Activated T-cell treated with anti-CD3 and anti-CD28 coated beads for 24 hours (primary cell): ENCODE measurements around the gene ZNF710.

Experiments used
- DNase-seq: peaks from one replicate; pipeline ENCODE4 v3.0.0-alpha.2; 2020; ENCODE audit warnings: low read depth

Gene ZNF710

DNA sequence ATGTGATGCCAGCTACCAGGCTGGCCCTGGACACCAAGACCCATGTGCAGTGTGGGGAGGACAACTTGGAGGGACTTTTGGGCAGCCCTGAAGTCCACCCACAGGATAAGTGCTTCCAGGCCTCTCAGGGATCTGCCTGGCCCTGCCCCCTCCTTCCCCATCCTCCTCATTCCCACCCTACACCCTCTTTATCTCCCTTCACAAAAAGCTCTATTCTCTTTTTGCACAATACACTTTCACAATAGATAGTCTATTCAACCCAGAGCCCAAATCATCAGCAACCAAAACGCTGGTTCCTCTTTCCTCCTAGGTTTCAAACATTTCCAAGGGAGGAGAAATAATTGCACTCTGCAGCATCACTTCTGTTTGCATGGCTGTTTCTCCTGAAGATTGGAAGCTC lies 7.8 kb upstream of the ZNF710 start:
- no peak for DNase-seq

DNA sequence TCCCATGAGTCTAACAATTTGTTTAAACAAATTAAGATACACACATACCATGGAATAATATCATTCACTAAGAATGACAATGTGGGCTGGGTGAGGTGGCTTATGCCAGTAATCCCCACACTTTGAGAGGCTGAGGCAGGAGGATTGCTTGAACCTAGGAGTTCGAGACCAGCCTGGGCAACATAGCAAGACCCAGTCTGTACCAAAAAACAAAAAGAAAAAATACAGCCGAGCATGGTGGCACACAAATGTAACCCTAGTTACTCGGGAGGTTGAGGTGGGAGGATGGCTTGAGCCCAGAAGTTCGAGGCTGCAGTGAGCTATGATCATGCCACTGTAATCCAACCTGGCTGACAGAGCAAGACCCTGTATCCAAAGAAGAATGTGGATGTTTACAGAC lies 4.0 kb upstream of the ZNF710 start:
- no peak for DNase-seq

DNA sequence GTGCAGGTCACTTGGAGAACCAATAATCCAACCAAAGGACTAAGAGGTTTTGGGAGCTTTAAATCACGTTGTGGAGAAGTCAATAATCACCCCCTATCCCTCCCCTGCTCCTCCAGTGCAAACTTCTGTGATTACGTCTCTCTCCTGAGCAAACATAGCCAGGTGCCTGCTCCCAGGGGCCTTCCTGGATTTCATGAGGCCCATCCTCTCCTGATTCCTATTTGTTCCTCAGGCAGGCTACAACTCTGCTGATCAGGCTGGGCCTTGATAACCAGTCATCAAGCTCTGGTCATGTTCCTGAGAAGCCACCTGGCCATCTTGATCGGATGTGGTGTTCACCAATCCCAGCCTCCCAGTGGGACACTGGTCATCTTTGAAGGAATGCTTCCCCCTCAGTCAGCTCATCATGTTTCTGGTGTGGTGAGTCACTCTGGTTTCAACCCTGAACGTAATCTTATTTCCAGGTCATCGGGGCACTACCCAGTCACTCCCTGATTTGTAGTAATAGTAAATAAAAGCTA lies 2.9 kb upstream of the ZNF710 start:
- no peak for DNase-seq

DNA sequence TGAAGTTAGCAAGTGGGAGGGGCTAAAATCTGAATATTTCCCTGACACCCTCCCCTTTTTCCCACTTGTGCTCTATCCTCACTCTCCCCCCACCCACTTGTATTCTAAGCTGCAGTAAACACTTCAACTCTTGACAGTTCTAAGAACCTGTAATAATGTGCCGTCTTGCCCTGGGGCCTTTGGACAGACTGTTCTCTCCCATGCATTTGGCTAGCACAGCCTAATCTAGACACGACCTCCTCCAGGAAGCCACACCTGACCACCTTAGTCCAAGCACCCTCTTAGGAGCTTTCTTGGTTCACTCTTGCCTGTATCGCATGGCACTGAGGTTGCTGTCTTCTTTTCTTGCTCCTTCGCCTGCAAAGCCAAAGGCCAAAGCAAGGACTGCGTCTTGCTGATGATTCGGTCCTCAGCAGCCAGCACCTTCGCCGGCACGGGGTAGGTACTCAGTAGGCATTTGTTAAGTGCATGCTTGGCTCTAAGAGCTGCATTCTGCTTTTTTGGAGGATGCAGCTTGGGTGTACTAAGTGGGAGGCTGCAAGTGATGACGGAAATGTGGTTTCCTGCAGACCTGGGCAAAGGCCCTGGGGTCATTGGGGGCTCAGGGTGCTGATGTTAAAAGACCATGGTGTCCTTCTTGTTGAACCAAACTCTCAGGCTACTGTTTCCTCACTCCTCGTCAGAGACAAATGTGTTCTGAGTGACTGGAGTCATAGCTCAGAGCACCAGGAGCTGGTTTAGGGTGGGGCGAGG lies 2.0 kb upstream of the ZNF710 start:
- no peak for DNase-seq

DNA sequence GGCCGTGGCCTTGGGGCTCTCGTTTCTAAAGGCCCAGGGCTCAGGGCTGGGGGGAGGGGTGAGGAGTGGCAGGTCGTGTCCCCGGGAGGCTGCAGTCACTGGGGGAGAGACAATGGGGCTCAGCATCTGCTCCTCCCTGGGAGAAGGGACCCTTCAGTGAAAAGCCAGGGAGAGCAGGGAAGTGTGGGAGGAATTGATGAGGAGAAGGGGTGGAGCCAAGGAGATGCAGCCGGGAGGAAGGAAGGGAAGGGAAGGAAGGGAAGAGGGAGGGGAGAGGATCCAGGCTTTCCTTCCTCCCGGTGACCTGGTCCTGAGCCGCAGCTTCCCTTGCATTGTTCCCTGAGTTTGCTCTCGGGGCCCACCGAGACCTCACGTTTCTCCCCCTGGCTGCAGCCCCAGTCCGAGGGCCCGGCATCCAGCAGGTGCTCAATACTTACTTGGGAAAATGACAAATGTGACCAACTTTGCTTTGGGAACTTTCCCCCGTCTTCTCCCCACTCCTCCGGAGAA lies 1.4 kb upstream of the ZNF710 start:
- DNase-seq = no peak

DNA sequence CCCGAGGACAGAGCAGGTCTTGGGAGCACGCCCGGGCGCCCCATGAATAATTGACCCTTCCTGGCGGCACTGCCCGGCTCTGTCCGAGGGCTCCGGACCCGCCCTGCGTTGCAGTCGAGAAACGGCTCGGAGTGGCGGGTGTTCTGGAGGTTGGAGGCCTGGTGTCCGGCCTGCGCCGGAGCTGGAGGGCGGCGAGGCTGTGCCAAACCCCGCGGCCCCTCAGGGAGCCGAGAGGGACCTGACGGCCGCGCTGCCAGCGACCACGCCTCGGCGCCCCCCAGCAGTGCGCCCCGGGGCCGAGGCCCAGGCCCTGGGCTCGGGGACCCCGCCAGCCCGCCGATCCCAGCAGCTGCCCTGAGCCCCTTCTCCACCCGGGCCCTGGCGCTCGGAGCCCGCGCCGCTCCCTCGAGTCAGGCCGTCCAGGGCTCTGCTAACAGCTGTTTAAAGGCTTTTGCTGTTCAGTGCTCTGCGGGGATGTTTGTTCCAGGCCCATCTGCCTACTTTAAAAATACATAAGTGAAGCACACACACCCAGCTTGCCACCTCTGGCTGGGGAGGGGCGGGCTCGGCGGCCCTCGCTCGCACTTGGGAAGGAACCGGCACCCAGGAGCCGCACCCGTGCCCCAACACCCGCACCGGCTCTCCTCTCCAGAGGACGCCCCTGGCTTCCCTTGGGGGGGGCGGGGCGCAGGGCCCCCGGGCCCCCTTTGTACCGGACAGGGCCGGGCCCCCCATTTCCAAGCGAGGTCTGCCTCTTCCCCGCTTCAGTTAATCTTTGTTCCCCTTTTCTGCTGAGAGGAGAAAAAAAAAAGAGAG lies 730 bp upstream of the ZNF710 start:
- no peak for DNase-seq

DNA sequence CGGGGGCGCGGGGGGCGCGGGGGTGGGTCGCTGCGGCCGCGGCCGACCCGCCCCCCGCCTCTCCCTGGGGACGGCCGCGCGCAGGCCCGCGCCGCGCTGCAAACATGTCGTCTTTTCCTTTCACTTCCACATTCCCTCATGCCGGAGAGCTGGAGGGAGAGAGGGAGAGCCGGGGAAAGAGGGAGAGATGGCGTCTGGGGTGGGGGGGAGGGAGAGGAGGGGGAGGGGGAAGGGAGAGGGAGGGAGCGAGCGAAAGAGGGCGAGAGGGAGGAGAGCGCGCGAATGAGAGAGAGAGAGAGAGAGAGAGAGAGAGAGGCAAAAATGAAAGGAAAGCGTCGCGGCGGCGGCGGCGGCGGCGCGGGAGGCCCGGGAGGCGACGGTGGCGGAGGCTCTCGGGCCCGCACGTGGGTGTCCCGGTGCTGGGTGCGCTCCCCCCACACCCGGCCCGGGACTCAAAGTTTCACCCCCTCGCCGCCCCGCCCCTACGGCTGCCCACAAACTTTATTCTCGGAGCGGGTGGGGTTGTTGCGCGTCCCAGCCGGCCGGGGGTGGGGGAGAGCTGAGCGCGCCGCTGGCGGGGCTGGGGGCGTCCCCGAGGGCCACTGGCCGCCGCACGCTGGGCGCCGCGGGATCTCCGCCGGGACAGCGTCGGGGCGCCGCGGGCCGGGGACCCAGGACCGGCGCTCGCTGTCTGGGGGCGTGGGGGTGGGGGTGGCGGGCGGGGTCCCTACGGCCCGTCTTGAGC lies 731 bp downstream of the ZNF710 start:
- DNase-seq = peak; percentile 43

DNA sequence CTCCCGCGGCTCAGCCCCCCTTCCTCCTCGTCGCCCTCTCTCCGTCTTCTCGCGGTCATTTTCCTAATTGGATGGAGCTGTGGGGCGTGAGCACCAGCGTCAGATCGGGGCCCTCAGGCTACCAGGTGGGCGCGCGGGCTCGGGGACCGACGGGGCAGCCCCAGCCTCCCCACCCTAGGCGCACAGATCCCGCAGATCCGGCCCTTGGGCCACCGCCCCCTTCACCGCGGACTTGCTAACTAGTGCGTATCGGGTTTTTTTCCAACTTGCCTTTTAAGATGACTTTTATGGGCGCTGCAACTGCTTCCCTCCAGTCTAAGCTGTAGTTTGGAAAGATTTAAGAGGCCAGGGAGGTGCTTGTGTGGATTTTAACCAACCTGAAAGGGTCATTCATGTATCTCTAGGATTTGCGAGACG lies 1.3 kb downstream of the ZNF710 start:
- no peak for DNase-seq

DNA sequence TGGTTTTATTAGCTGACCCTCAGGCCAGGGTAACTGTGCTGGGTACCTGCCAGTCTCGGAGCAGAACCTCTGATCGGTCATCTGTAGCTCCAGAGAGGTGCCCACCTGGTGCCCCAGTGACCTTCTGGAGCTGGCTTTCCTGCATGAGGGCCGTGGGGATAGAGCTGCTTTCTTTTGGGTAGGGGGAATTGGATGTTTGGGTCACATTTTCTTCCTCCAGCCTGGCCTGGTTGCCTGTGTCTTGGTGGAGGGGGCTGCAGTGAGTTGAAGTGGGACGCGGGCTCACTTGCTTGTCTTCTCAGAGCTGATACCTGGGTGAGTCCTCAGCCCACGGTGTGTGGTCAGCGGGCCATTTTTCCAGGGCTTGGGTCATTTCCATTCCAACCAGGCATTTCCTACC lies 2.6 kb downstream of the ZNF710 start:
- DNase-seq = no peak

DNA sequence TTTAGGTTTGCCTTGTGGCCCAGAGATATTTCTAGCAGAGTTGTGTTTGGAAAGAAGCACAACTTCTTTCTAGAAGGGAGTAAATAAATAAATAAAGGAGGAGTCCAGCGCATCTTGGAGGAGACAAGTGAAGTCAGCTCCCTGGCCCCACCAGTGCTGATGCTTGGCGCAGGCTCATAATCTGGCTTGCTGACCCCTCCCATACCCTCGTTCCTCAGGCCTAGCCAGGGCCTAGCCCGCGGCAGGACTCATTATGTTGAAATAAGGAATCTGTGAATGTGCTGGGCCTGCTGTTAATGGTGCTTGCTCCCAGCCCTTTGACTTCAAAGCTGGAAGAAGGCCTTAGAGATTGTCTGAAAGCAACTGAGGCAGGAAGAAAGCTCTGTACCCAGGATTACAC lies 3.1 kb downstream of the ZNF710 start:
- no peak for DNase-seq

DNA sequence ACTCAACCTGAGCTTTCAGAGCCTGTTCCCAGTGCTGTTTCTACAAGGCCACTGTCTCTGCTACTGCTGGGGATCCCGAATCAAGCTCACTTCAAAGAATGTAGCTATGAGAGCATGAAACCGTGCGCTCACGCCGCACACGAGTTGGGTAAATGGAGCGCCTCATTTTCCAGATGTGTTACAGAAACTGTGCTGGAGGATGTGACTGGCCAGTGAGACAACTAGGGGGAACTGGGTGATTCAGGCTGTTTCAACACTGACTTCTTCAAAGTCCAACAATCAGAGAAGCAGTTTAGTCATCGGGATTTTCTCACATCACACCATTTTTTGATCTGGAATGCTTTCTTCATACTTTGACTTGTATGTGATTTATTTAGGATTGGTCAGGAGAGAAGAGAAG lies 3.5 kb downstream of the ZNF710 start:
- DNase-seq = peak; percentile 33

DNA sequence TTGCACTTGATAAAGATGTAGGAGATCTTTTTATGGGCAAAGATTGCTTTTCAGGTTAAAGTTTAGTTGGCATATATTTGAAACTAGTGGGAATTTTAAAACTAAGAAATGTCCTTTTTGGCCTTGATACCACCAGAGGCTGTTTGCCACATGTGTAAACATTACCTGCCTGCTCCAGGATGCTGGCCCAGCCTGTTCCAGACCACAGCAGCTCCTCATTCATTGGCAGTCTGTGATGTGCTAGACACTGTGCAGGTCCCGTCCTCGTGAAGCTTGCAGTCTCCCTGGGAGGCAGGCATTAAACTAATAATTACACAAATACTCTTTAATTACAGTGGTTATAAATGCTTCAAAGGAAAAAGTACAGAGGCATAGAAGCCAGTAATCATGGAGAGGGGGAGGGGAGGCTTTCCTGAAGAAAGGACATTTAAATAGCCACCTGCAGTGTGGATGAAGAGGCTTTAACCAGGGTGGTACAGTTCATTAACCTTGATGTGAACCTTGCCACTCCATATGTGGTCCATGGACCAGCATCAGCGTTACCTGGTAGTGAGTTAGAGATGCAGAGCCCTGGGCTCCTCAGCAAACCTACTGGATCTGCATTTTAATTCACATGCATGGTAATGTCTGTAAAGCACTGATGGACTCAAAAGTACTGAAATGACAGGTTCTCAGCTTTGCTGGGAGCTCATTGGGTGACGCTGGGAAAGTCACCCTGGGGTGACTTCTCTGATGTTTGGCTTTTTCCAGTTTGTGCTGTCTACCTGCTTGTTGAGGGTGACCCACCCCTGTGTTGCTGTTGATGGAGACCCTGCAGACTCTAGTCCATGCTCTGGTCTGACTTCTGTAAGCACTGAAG lies 5.3 kb downstream of the ZNF710 start:
- DNase-seq = no peak

DNA sequence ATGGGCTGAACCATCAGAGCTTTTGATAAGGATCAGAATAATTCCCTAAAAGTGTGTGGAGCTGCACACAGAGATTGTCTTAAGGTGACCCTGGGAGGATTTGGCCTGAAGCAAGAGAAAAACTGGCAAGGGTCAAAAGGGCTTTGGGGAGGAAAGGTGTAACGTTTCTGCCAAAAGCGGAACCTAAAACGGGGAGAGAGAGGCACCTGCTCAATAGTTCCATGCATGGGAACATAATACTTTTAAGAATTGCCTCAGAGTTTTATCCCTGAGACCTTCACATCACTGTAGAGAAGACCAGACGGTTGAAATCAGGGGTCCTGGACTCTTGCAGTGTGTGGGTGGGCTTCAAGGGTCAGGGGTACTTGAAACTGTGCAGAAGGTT lies 5.9 kb downstream of the ZNF710 start:
- no peak for DNase-seq

DNA sequence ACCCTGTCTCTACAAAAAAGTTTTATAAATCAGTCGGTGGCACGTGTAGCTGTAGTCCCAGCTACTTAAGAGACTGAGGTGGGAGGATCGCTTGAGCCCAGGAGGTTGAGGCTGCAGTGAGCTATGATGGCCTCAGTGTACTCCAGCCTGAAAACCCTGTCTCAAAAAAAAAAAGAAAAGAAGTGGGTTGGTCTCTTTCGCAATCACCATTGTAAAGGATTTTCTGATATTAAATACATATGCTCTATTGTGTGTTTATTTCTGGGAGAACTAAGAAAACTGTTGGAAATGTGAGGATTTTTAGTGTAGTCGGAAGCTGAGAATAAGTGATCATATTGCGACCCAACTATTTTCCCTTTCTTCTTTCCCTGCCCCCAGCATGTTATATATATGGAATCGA lies 7.5 kb downstream of the ZNF710 start:
- DNase-seq = no peak

DNA sequence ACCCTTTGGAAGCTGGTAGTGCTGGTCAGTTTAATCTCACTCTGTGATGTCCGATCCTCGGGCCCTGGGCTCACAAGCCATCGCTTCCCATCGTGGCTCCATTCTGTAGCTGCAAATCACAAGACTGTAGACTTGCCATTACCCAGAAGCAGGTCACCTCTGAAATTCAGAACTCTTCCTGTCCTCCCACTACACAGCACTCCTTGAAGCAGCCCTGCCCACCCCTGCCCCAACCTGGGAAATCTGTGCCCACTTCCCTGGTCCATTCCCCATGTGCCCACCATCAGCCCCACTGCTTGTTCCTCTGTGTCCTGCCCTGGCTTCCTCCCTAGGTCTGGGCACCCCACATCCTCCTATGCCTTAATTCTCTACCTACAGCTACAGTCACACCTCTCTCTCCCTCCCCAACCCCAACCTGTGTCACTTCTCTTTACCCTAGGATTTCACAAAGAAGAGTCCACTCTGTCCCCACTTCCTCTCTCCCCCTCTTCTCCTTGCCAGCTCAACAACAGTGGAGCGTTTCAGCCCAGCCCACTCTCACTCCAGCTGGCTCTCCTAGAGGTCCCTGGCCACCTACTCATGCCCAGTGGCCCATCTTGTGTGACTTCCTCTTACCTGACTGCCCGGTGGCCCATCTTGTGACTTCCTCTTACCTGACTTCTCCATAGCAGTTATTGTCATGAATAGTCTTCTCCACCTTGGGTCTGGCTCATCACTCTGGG lies 8.3 kb downstream of the ZNF710 start:
- no peak for DNase-seq

DNA sequence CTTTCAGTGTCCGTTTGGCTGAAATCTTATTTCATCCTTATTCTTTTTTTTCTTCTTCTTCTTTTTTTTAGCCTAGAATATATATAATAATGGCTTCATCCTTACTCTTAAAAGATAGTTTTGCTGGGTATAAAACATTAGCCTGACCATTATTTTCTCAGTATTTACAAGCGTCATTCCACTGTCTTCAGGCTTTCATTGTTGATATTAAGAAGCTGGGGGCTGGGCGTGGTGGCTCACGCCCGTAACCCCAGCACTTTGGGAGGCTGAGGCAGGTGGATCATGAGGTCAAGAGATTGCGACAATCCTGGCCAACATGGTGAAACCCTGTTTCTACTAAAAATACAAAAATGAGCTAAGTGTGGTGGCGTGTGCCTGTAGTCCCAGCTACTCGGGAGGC lies 10.6 kb downstream of the ZNF710 start:
- DNase-seq = no peak

DNA sequence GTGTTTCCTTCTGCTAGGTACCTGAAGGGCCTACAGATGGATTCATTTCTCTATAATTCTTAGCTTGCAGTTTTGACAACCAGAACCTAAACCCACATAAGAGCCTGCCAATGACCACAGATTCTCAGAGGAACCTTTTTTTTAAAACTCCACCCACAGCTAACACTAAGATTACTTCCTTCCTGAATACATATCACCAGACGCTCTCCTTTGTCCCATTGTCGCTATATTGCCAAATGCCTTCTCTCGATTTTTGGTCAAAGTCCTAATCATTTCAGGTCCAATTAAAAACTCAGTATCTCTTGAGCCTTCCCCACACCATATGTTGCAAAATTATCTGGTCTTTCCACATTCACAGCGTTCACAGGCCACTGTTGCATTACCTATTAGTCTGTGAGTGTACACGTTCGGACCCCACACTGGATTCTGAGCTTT lies 12.4 kb downstream of the ZNF710 start:
- no peak for DNase-seq

DNA sequence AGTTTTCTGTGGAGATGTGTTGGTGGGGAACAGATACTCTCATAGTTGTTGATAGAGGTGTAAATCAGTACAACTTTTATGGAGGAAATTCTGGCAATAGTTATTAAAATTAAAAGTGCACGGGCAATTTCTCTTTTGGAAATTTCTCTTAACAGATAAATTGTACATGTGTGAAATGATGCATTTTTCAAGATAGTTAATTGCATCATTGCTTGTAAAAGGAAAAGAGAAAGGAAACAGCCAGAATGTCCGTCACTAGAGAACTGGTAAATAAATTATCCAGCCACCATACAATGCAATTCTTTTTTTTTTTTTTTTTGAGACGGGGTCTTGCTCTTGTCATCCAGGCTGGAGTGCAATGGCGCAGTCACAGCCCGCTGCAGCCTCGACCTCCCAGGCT lies 14.2 kb downstream of the ZNF710 start:
- no peak for DNase-seq

DNA sequence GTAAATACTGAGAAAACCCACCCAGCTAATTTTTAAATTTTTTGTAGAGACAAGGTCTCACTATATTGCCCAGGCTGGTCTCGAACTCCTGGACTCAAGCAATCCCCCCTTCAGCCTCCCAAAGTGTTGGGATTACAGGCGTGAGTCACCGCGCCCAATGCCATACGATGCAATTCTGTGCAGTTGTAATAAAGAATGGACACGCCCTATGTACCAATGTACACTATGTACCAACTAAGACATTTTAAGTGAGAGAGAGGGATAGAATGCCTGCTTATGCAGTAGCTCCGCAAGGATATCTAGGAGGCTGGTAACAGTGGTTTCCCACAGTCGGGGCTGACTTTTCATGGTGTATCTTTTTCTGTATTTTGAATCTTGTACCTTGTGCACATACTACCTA lies 14.6 kb downstream of the ZNF710 start:
- no peak for DNase-seq

DNA sequence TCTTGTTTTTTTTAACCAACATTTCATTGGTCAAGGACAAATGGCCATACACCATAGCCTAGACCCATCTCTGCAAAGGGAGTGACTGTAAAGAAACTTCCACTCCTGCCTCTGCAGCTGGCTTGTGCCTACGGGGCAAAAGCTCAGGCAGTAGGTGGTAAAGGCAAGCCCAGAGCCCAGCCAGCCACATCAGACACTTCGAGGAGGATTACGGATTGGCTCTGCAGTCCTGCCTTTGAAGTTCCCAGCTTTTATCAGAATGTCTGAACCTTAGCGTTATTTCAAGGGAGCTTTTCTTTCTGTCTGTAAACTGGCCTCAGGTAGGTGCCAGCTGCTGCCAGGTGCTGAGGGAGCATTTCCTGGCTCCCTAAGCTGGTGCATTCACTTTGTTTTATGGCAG lies 15.6 kb downstream of the ZNF710 start:
- DNase-seq = no peak
